HG02642 (cell line): Measurements from ENCODE around the gene YTHDF1.

Source experiments
- ATAC-seq: cut with Tn5 transposase; IDR thresholded peaks from one replicate; pipeline ENCODE4 v1.9.1; 2021; ENCODE audit warnings: mild to moderate bottlenecking; ENCODE audit not compliant: unreplicated experiment, poor library complexity

Gene YTHDF1

GRCh38 chr20:63175038-63175895, 40.7 kb downstream of the YTHDF1 start:
- no peak for ATAC-seq

GRCh38 chr20:63174309-63175037, 41.5 kb downstream of the YTHDF1 start:
- no peak for ATAC-seq

GRCh38 chr20:63173552-63174191, 42.3 kb downstream of the YTHDF1 start:
- no peak for ATAC-seq

GRCh38 chr20:63172726-63173125, 43.2 kb downstream of the YTHDF1 start:
- ATAC-seq, result no peak

GRCh38 chr20:63171991-63172390, 43.9 kb downstream of the YTHDF1 start:
- no peak for ATAC-seq

GRCh38 chr20:63169681-63170080, 46.2 kb downstream of the YTHDF1 start:
- ATAC-seq, result no peak

GRCh38 chr20:63168861-63169260, 47.1 kb downstream of the YTHDF1 start:
- no peak for ATAC-seq

GRCh38 chr20:63167918-63168520, 47.9 kb downstream of the YTHDF1 start:
- no peak for ATAC-seq

- ATAC-seq, result no peak
Measured at GRCh38 chr20:63167026-63167917, 48.7 kb downstream of the YTHDF1 start.

GRCh38 chr20:63166193-63167020, 49.5 kb downstream of the YTHDF1 start:
- no peak for ATAC-seq

- ATAC-seq, result no peak
Measured at GRCh38 chr20:63165356-63166192, 50.4 kb downstream of the YTHDF1 start.

- no peak for ATAC-seq
Measured at GRCh38 chr20:63164484-63165355, 51.2 kb downstream of the YTHDF1 start.

- ATAC-seq, result no peak
Measured at GRCh38 chr20:63163596-63164483, 52.1 kb downstream of the YTHDF1 start.

GRCh38 chr20:63163171-63163570, 52.8 kb downstream of the YTHDF1 start:
- ATAC-seq, result no peak

- ATAC-seq, result no peak
Measured at GRCh38 chr20:63162206-63162795, 53.6 kb downstream of the YTHDF1 start.

- ATAC-seq, result no peak
Measured at GRCh38 chr20:63161176-63161651, 54.7 kb downstream of the YTHDF1 start.
